Measurements from ENCODE around the gene CPTP. TPM values are rescaled to one million over a fixed set of nuclear protein-coding genes. Genes with fewer than 3 reads are reported as not detected.
"Not testable (repeated sequence)": the region's sequence is repeated elsewhere in the genome, so short reads cannot be mapped to it uniquely, and the experiment has no call there.

CPTP gene
- total RNA-seq, 1 experiment from 2014 or later: 70.5 TPM

- no peak for DNase-seq (ENCODE audit: low spot score)
Measured at GRCh38 chr1:1361982-1362423, 37.4 kb downstream of the CPTP start.

- DNase-seq (ENCODE audit: low spot score): peak; percentile 35
Measured at GRCh38 chr1:1364266-1364665, 39.7 kb downstream of the CPTP start.

GRCh38 chr1:1365875-1366698 lies 41.5 kb downstream of the CPTP start:
- no peak for DNase-seq (ENCODE audit: low spot score)

GRCh38 chr1:1366699-1367066 lies 42.1 kb downstream of the CPTP start:
- DNase-seq (ENCODE audit: low spot score): no peak

GRCh38 chr1:1367315-1367714 lies 42.7 kb downstream of the CPTP start:
- no peak for DNase-seq (ENCODE audit: low spot score)

GRCh38 chr1:1370094-1370493 lies 45.5 kb downstream of the CPTP start:
- DNase-seq (ENCODE audit: low spot score): not testable (repeated sequence)

GRCh38 chr1:1370771-1371300 lies 46.2 kb downstream of the CPTP start:
- no peak for DNase-seq (ENCODE audit: low spot score)

GRCh38 chr1:1371364-1371745 lies 46.8 kb downstream of the CPTP start:
- DNase-seq (ENCODE audit: low spot score): no peak

- DNase-seq (ENCODE audit: low spot score): peak; percentile 71
Measured at GRCh38 chr1:1371746-1372711, 47.4 kb downstream of the CPTP start.

- no peak for DNase-seq (ENCODE audit: low spot score)
Measured at GRCh38 chr1:1373051-1373814, 48.6 kb downstream of the CPTP start.

- no peak for DNase-seq (ENCODE audit: low spot score)
Measured at GRCh38 chr1:1373815-1374588, 49.4 kb downstream of the CPTP start.

GRCh38 chr1:1374589-1374928 lies 50.0 kb downstream of the CPTP start:
- no peak for DNase-seq (ENCODE audit: low spot score)

GRCh38 chr1:1374929-1375662 lies 50.5 kb downstream of the CPTP start, which contains the start of gene AURKAIP1:
AURKAIP1 (minus strand) TSS chr1:1375207; CDS start chr1:1374756, 451 bp downstream.
- DNase-seq (ENCODE audit: low spot score): peak; percentile 98

GRCh38 chr1:1376551-1377226 lies 52.1 kb downstream of the CPTP start:
- no peak for DNase-seq (ENCODE audit: low spot score)

GRCh38 chr1:1377540-1378205 lies 53.1 kb downstream of the CPTP start:
- no peak for DNase-seq (ENCODE audit: low spot score)
